HG03095 (cell line): ENCODE results near the gene ACSS1.

ENCODE experiments used
- ATAC-seq: cut with Tn5 transposase; IDR thresholded peaks from one replicate; pipeline ENCODE4 v1.9.1; 2021; ENCODE audit warnings: moderate library complexity; ENCODE audit not compliant: unreplicated experiment

The ACSS1 gene

DNA sequence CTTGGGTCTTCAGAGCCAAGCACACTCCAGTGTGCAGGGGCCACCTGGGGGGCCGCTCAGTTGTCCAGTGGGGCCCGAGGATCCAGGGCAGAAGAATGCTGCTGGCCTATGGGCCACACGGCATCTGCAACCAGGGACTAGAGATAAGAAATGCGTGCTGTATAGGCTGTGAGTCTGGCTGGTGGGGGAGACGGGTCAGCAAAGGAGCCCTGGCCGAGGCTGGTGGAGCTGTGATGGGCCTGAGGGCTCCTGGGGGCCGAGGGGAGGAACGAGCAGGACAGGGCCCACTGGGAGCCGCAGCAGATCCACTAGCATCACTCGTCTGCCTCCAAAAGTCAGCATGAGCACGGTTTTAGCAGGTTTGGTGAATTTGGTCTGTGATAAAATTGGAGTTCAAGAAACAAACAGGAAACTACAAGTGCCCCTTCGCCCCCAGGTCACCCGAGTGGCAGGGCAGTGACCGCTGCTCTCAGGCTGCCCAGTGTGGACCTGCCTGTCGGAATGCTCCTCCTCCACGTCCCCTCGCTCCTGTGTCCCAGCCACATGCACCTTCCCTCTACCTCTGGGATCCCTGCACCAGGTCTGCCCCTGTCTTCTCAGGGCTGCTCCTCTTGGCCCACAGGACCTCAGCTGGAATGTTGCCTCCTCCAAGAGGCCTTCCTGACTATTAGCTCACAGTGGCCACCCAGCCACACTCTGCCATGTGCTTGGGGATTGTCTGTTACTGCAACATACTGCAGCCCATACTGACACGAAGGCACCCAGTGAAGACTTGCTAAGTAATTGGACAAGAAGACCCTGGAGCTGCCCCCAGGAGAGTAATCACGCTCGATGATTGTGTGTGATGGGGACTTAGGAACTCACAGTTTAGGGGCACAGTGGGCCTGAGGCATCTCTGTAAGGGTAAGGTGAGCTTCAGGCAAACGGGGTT lies 10.9 kb downstream of the ACSS1 start:
- no peak for ATAC-seq

DNA sequence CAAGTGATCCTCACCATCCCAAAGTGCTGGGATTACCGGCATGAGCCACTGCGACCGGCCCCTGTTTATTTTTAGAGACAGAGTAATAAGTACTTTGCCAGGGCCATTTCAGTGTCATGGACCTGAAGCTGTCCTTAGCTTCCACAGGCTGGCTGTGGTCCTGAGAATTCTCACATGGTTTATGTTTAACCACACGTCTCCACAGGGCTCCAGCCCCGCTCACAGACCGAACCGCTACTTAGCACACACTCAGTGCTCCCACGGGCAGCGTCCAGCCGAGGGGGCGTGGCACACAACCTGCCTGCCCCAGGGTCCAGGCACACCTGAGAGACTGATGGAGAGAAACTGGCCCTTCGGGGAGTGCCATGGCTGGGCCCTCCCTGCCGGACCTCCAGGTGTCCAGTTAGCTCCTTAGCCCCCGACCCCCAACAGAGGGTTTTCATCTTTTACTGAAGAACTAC lies 11.7 kb downstream of the ACSS1 start:
- no peak for ATAC-seq

DNA sequence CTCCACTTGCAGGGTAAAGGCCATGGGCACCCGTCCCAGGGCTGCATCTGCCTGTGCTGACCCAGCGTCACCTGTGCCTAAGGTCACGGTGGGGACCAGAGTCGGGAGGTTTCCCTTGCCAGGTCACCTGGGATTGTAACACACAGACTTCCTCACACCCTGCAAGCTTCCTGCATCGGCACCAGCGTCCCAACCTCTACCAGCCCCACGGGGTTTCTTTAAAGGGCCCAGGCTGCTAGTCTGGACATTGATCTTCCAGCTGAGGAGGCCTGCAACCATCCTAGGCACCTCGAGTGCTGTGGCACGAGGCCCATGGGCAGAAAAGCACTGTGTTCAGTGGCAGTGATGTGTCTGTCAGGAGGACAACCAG lies 12.6 kb downstream of the ACSS1 start:
- ATAC-seq, result no peak

DNA sequence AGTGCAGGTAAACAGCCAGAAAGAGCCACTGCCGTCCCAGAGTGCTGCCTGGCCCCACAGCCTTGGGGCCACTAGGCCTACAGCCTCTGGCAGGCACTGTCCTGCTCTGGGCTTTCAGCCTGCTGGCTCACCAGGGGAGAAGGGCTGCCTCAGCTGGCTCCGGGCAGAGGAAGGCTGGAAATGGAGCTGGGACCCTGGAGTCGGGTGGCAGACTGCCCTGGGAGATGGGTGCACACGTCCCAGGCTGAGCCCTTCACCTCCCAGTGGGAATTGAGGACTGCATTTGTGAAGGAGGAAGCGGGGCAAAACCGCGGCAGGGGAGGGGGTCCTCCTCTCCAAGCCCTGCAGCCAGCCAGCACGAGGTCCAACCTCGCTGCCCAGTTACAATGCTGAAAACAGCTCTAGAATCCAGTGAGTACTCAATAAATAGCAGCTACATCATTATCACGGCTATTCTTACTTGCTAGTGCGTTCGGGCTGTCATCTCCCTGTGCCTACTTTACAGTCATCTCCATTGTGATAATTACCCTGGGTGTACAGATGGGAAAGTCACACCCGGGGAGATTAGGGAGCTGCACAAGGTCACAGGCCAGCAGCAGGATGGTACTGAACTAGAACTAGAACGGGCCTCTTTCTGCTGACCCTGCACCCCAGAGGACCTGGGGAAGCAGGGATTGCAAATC lies 13.1 kb downstream of the ACSS1 start:
- no peak for ATAC-seq

DNA sequence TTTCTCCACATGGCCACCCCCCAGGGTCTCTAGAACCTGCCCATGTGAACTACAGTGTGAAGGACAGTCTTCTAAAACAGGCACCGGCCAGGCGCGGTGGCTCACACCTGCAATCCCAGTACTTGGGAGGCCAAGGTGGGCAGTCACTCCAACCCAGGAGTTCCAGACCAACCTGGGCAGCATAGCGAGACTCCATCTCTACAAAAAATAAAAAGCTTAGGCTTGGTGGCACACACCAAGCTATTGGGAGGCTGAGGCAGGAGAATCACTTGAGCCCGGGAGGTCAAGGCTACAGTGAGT lies 13.7 kb downstream of the ACSS1 start:
- ATAC-seq, result no peak

DNA sequence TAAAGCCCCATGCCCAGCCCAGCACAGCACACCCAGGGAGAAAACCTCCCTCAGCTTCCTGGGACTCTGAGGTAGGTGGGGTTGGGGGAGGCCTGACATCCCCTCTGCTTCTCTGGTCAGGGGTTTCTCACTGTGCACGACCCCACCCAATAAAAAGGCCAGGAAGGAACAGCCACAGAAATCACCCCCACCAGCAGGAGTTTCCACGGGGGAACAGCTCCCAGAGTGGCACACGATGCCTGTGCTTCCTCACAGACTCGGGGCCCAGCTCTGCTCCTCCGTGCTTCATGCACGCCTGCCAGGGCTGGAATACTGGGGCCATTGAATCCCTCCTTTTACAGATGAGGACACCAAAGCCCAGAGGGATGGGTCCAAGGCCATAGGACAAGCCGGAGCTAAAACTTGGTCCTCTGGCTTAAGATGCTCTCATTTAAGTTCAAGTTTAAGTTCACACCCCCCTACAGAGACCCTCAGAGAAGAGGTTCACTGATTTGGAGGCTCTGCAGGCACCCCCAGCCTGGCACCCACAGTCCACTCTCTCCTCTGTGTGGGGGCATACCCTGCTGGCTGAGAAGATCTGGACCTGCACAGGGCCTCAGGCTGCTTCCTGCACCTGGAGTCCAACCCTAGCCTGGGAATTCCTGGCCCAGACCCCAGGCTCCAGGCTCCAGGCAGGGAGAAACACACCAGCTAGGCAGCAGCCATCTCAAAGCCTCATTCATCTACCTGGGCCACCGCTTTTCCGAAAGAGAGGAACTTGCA lies 14.3 kb downstream of the ACSS1 start:
- no peak for ATAC-seq

DNA sequence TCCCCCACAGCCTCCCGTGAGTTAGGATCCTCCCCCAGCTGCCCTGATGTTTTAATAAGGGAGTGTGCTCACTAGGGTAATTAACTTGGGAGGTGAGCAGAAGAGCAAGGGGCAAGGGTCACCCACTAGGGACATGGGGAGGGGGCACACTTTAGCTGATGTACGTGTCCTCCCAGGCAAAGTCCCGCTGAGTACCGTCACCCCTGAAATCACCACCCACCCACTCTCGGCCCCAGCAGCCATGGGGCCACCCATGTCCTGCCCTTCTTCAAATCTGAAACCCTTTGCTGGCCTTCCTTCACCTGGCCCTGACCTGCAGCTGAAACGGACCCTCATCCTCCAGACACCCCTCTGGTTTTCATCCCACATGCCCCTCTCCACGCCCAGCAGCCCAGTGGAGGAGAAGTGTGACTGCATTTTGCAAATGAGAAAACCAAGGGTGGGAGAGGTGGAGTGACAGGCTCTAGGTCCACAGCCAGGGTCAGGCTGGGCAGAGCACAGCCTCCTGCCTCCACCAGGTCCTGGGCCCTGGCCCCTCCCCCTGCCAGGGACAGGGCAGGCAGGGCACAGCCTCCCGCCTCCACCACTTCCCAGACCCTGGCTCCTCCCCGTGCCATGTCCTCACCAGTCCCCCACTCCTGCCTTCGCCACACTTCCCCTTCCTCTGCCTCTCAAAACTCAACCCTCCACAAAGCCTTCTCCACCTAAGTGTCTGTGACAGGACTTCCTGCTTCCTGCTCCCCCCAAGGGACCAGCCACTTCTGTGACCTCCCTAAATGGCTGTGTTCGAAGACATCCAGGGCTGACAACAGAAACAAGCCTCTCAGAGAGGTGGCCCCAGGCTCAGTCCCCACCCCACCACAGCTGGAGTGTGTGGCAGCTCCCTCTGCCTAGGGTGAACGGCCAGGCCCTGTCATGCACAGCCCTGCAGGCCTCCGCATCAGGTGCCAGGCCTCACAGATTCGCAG lies 15.1 kb downstream of the ACSS1 start:
- ATAC-seq, result peak; percentile 90

DNA sequence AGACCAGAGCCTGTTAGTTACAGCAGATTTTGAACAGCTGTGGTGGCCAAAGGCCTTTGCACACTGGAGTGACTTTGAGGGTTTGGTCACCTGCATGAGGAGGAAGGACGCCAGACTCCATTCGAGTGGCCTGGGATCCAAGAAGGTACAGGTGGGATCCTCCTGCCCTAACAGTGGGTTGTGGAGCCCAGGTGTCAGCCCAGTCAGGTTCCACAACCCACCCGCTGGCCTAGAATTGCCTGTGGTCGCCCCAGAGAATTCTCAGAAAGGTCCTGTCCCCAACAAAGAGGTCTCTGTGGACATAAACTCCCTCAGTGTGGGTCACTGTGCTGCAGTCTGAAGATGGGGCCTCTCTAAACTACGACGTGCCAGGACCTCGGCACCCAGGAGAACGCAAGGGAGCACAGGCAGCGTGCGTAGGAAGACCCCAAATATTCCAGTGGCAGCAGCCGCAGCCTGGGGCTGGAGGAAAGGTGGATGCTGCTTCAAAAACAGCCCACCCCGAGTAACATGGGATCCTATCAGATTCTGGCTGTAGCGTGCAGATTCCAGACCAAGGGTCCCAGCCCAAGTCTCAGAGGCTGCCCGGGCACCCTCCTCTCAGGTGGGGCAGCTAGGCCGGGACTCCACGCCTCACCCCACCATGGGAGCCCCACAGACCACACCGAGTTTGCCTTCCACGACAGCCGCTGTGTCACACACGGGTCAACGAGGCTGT lies 16.0 kb downstream of the ACSS1 start:
- ATAC-seq, result no peak

DNA sequence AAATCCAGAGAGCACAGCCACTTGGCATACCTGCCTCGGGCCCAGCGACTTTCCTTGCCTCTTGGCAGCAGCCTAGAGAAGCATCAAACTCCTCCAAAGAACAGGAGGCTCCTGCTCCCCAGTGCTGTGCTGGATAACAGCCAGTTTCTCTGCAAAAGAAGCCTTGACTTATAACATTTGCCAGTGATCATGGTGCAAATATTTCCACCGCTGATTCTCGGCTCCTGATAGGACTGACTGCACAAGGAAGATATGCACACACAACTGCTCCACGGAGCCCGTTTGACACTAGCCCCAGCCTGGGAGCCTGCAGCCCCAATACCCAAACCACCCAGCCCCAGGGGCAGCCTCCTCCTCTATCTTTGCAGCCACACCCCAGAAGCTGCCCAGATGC lies 17.5 kb downstream of the ACSS1 start:
- no peak for ATAC-seq

DNA sequence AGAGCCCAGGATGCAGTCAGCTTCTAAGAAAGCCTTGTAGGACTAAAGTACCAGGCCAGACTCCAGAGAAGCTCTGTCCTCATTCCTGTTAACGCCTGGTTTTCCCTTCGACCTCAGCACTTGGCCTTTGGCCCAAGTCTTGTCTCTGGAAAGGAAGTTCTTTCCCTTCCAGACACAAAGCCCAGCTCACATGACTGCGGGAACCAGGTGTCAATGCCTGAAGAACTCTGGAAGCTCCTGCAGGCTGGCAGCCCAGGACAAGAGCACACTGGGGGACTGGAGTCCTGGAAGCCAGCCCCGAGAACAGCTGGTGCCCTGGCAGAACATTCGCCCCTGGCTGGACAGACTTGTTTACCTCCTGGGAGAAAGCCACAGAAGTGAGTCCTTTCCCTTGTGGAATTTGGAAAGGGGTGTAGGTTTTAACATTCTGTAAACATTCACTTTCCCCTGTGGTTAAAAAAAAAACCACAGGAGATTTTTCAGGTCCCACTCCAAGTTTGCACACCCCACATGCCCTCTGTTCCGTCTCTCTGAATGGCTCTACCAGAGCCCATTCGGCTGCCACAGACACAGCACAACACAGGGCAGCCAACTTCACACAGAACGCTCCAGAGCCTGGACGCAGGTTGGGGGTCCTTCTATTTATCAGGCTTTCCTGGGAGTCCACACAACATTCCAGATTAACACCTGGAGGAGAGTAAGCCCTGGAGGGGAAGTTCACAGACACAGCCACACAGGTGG lies 18.1 kb downstream of the ACSS1 start:
- no peak for ATAC-seq

DNA sequence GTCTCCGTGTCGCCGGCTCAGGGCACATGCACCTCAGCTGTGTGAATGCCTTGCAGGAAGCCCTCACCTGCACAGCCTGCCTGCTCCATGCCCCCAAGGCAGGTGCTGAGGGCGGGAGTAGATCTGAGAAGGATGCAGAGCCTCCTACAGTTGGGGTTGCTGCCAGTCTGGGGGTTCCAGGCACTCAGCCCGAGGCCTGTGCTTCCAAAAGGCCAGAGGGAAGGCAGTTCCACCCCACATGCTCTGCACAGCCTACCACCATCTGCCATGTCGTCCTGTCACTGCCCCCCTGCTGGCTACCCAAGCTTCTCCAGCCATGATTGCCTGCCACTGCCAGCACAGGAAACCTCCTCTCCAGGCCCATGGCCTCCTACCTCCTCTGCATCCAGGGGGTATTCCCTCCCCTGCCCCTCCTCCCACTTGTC lies 19.3 kb downstream of the ACSS1 start:
- no peak for ATAC-seq

DNA sequence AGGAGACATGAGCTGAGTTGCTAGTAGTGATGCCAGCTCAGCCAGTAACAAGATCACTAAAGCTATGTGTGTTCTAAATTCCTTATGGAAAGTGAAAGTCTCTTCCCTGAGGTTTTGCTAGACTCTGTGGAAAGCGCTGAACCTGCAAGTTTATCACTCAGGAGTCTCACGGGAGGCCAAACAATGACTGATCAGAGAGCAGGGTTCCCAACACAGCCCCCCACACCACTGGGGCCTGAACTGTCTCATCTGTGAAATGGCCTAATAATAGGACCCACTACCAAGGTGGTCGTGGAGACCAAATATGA lies 19.9 kb downstream of the ACSS1 start:
- no peak for ATAC-seq

DNA sequence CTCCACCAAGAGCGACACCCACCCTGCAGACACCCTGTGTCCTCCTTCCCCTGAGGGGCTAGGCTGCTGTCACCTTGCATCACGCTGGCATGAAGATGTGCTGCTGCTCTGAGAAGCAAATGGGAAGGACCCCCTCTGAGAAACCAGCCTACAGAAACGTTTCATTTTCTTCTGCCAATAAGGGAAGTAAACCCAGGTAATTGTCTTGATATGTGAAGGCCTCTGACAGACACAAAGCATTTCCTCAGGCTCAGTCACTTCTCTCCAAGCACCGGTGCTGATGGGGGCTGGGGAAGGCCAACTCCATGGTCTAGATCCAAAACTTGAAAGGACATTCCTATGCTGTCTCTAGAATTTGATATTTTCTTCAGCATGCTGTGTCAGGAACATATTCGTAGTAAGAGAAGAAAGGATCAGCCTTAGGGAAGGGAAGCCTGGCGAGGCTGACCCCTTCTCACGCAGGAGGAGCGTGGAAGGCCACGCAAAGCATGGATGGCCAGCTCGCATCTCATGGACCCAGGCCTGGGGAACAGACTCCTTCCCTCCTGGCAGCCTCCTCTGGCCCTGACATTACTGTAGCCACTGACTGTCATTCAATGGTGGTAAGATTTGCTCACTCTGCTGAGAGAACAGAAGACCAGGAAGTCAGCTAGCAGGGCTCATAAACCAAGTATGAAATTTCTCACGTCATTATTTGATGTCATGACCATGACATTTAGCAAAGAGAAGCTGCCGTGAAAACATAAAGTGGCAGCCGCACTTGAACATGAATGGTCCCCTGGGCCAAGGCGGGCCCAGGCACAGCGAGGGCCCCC lies 20.4 kb downstream of the ACSS1 start:
- ATAC-seq, result no peak

DNA sequence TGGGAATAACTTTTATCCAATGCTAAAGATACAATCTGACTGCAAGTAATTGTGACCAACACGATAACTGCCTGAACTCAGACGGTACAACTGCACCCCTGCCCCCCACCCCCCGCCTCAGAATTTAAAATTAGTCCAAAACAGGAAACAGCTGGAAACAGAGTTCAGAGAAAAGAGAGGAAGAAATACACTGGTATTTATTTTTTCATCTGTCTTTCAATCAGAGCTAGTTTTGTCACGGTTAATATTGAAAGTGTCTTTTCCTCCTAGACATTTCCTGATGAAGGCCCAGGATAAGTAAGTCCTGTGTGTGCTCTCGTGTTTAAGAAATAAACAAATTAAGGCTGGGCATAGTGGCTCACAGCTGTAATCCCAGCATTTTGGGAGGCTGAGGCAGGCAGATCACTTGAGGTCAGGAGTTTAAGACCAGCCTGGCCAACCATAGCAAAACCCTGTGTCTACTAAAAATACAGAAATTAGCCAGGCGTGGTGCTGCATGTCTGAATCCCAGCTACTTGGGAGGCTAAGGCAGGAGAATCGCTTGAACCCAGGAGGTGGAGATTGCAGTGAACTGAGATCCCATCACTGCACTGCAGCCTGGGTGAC lies 21.5 kb downstream of the ACSS1 start:
- no peak for ATAC-seq

DNA sequence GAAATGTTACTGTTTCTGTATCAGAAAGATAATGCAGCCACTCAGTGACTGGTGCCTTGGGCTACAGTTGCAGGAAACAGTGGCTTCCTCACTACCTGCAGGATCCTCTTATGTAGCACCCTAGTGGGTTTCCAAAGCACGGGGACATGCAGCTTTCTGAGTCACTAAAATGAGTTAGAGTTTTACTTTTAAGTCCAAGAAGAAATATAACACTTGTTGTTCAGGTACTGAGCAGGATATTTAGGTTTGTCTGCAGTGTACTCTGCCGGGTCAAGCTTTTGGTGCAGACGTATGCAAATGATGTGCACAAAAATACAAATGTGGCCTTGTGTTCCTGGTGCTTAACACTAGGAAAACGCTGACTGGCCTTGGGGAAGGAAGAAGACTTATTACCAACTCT lies 22.0 kb downstream of the ACSS1 start:
- no peak for ATAC-seq

DNA sequence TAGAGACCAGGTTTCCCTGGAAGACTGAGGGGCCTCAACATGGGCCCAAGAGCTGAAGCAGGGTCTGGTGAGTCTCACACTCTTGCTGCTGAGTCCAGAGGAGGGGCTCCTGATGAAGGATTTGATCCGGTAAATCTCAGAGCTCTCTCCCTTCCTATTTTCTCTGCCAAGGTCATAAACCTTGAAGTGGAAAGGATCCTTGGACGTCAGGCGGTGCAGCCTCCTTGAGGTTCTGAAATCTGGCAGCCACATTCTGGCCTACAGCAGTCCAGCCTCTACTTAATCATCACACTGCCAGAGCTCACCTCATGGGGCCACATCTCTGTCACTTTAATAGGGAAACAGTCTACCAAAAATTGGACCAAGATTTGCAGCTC lies 24.0 kb downstream of the ACSS1 start:
- ATAC-seq, result no peak

DNA sequence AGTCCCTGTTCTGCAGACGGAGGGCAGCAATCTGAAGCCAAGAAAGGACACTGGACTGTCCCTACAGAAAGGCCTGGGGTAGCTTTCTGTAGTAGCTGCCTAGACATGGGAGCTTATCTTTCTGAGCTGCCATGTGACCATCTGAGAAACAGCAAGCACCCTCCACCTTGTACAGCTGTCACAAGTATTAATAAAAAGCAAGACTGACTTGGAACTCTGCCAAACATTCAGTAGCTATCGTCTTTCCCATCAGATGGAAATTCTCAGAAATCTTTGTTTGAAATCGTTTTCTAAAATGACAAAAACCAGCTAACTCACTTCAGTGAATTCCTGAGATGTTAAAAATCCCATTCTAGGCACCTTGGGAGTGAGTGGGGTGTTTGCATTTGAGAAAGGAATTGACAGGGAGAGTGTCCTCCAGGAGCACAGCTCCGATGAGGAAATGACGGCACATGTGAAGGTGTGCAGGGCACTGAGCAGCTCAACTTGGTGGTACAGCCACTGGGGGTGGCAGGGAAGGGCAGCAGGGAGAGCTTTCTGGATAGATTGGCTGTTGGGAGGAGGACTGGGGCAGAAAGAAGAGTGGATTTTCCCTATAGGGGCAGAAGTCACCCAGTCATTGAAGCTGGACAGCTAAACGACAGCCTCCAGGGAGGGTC lies 24.5 kb downstream of the ACSS1 start:
- no peak for ATAC-seq
